Bone marrow (tissue), 2 donors: Measurements from ENCODE around the gene BPIFB1.
A peak's percentile ranks its signal among the peaks of the same experiment; 100 is the strongest.

Source experiments
- DNase-seq, 2 donors: peaks; one replicate each; lab custom pipeline; 2025; lab: John Stamatoyannopoulos, UW

BPIFB1 gene

GRCh38 chr20:33273117-33273851, 9.7 kb upstream of the BPIFB1 start:
- no peak for DNase-seq

GRCh38 chr20:33275215-33275614, 7.8 kb upstream of the BPIFB1 start:
- DNase-seq = no peak

- DNase-seq = no peak
These were observed 7.1 kb upstream of the BPIFB1 start for GRCh38 chr20:33275871-33276270.

GRCh38 chr20:33276303-33277113, 6.5 kb upstream of the BPIFB1 start:
- DNase-seq = no peak

DNA sequence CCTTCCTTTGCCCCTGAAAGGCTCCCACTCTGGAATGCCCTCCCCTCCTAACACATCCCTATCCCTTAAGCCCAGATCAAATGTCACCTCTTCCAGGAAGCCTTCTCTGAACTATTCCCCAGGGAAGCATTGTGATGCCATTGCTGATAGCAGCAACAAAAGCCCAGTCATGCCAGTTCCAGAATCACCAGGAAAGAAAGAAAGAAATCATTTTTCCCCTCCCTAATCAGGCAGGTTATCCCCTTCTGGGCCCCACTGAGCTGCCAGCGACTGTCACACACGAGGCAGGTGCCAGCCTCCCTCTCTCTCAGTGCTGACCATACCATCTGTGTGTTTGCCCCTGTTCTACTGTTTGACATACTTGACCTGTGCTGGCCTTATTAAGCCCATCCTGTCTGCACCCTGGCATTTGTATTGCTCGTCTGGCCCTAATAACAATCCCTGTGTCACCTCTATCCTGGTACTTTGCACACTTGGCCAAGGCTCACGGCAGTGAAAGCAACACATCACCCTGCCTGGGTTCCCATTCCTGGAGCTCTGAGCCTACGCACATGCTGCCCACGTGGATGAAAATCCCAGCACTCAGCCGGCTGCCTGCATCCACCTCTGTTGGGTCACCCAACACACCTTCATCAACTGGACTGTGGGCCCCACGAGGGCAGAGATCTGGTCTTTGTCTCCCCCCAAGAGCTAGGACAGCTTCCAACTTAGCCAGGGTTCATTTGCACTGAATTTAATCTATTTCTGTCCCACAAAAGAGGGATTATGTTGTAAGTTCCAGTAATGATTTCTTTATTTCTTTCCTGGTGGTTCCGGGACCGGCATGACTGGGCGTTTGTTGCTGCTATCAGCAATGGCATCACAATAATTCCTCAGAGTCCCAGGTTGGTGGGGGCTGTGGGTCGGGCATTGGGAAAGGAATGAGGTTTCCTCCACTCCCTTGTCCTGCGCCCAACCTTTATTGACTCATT, 5.3 kb upstream of the BPIFB1 start:
- DNase-seq = no peak

DNA sequence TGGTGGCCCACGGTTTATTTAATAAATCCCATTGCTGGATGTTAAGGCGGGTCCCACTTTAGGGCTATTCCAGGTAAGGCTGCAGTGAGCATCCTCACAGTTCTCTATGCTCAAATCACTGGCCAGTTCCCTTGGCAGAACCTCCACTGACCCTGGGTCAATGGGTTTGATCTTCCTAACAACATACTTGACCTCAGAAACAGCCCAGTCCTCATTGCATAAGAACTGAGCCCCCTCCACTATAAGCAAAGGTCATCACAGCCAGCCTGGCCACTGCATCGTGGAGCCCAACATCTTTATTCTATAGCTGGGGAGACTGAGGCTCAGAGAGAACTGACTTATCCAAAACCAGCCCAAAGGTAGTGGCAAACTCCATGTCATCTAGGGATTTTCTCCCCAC, 4.3 kb upstream of the BPIFB1 start:
- no peak for DNase-seq

- DNase-seq = no peak
These were observed 3.6 kb upstream of the BPIFB1 start for GRCh38 chr20:33279261-33279910.

DNA sequence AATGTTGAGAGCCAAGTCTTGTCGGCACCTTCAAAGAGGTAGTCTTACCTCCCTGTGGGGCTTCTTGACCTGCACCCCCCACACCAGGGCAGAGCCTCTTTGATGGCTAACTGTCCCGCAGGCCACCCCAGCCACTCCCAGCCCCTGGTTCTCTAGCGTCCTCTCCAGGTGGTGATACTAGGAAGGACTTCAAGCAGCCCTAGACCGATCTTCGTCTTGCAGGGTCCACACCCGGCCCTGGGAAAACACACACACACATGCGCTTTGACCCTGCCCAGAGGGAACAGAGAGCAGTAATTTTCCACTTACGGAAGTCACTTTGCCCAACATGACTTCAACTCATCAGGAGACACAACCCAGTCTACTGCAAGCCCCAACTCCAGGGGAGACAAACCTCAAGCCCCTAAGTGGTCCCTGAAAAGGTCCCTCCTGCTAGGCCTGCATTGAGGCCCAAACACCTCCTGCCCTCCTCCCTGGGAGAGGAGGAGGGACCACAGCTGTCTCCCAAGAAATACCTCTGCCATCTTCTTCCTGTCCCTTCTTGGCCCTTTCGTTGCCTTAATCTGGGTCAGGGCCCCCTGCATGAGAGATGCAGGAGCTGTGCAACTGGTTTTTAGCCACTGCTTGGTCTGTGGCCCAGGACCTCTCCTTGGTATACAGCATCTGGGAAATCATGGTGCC, 2.9 kb upstream of the BPIFB1 start:
- DNase-seq = no peak

DNA sequence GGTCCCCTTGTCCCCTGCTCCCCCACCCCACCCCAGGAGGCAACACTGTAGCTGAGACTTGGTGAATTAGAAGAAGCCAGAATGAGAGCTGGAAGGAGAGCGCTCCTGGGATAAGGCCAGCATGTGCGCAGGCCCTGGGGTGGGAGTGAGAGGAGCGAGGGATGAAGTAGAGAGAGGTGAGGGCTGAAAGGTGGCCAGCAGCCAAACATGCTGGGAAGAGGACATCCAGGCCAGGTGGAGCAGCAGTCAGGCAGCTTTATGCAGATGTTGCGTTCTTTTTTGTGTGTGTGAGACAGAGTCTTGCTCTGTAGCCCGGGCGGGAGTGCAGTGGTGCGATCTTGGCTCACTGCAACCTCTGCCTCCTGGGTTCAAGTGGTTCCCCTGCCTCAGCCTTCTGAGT, 2.2 kb upstream of the BPIFB1 start:
- no peak for DNase-seq

GRCh38 chr20:33281550-33282146, 1.4 kb upstream of the BPIFB1 start:
- no peak for DNase-seq

GRCh38 chr20:33282196-33282934, 649 bp upstream of the BPIFB1 start:
- DNase-seq = no peak

GRCh38 chr20:33284284-33284683, 1.3 kb downstream of the BPIFB1 start:
- DNase-seq = no peak

DNA sequence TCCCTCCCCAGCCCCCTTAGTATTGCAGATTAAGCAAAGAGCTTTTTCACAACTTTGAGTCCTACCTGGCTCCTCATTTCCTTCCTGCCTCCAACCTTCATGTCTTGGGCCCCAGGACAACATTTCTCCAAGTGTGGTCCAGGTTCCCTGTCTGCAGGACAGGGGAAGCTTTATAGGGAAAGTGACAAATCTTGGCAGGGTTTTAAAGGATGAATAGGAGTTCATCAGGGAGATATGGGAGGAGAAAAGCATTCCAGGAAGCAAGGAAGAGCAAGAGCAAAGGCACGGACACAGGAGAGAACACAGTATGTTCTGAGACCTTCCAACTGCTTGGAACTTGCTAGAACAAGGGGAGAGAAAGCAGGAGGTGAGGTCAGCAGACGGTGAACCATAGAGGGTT, 1.9 kb downstream of the BPIFB1 start:
- DNase-seq = no peak

DNA sequence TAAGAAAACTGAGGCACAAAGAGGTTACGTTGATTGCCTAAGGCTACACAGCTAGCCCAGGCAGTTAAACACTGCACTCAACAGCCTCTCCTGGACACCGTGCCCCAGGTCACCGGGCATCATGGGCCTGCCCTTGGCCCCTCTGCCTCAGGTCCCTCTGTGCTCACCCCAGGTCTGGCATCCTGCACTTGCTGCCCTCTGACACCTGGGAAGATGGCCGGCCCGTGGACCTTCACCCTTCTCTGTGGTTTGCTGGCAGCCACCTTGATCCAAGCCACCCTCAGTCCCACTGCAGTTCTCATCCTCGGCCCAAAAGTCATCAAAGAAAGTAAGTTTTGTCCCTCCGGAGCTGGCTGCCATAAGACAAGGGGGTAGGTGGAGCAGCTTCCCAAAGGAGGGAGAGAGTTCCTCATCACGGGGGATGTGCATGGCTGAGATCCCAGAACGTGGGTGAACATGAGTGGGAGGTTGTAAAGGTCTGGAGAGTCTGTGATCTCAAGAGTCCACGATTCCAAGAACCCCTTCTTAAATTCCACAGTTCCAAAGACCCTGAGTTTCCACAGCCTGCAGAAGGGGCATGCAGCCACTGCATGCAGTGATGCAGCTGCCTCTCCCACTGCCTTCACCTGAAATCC, 3.0 kb downstream of the BPIFB1 start:
- DNase-seq = no peak

DNA sequence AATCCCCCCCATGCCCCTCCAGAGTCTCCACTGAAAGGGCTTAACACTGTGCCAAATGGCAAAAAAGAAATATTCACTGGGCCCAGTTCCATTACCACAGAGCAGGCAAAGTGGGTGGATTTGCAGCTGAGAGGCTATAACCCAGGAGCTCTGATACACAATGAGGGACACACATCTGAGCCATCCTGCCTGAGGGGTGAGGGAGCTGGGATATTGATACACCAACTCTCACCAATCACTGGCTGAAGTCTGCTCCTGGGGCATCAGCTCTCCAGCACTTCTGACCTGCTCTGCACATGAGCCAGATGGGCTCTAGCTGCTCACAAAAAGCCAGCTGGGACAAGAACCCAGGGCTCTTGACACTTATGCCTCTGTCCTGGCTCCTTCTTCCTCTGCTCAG, 4.9 kb downstream of the BPIFB1 start:
- no peak for DNase-seq

- DNase-seq = no peak
These were observed 7.8 kb downstream of the BPIFB1 start for GRCh38 chr20:33290852-33291251.

- DNase-seq = no peak
These were observed 8.4 kb downstream of the BPIFB1 start for GRCh38 chr20:33291416-33291815.

GRCh38 chr20:33291830-33292355, 8.9 kb downstream of the BPIFB1 start:
- peak in 1 of 2 donors; percentile 11 for DNase-seq

DNA sequence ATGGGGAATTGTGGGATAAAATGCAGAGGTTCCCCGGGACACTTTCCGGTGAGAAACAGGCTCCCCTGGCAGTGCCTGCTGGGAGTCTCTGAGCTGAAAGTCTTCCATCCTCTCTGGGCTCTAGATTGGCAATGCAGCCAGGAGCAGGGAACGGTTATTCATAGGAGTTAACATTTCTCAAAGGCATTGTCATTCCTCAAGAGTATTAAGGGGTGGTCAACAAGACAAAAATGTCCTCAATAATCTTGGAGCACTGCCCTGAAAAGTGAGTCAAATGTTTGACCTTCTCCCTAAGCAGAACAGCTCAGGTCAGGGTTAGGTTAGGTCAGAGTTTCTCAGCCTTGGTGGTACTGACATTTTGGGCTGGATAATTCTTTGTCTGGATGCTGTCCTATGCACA, 13.2 kb downstream of the BPIFB1 start:
- no peak for DNase-seq
